Activated T-cell treated with anti-CD3 and anti-CD28 coated beads, Interleukin-2, amount 50 U/mL, for 72 hours (primary cell): ENCODE measurements around the gene TRAF7. TPM values are rescaled to one million over a fixed set of nuclear protein-coding genes. Genes with fewer than 3 reads are reported as not detected.
A peak's percentile ranks its signal among the peaks of the same experiment; 100 is the strongest.

ENCODE experiments used
- ATAC-seq, 2 donors: fragments of 150-1000 bp; cut with Tn5 transposase; replicated peaks in 1 of 2; 2 replicates each; pipeline ENCODE4 v1.10.0; 2021; ENCODE audit warnings: moderate library complexity in 2 of 2, mild to moderate bottlenecking in 1 of 2
- DNase-seq, 2 donors: peaks; one replicate each; pipeline ENCODE4 v3.0.0; 2021 to 2022; ENCODE audit warnings: mixed read lengths in 1 of 2
- H3K27ac Mint-ChIP-seq: one replicate; pipeline ENCODE4 v1.8.0; 2022; ENCODE audit warnings: mild to moderate bottlenecking, moderate library complexity, mixed read lengths
- H3K27me3 Mint-ChIP-seq: one replicate; pipeline ENCODE4 v1.8.0; 2022; ENCODE audit warnings: low read depth, mixed read lengths
- H3K36me3 Mint-ChIP-seq, 2 donors: one replicate each; pipeline ENCODE4 v1.8.0; 2022; ENCODE audit warnings: mixed read lengths in 2 of 2, mild to moderate bottlenecking in 1 of 2; ENCODE audit not compliant: insufficient read depth in 2 of 2
- H3K4me1 Mint-ChIP-seq: one replicate; pipeline ENCODE4 v1.8.0; 2022; ENCODE audit warnings: low read depth, mixed read lengths
- H3K4me3 Mint-ChIP-seq, 2 donors: one replicate each; pipeline ENCODE4 v1.8.0; 2022; ENCODE audit warnings: mild to moderate bottlenecking in 2 of 2, mixed read lengths in 2 of 2, moderate library complexity in 2 of 2
- H3K9me3 Mint-ChIP-seq, 2 donors: one replicate each; pipeline ENCODE4 v1.8.0; 2022; ENCODE audit warnings: mixed read lengths in 2 of 2
- total RNA-seq, 2 donors: library from RNA; stranded (reverse); gene quantifications; one replicate each; pipeline ENCODE4 v1.2.3, GENCODE V29; 2022

TRAF7 gene
- total RNA-seq, 2 donors from 2014 or later = 66.4 to 72.9 TPM

- Mint-ChIP-seq H3K27me3 (no peaks in the 10 kb centered on the region), H3K4me1 (peaks cover 35% of the 10 kb centered on the region), H3K36me3 (no peaks in the 10 kb centered on the region), H3K27ac (no peak overlapping the region), H3K9me3 (no peaks in the 10 kb centered on the region), H3K4me3 (peak overlapping the region in 1 of 2 donors; percentile 47)
- ATAC-seq = no peak
- DNase-seq = no peak
Observed at GRCh38 chr16:2147378-2147777, 8.2 kb upstream of the TRAF7 start.

- ATAC-seq = peak; percentile 61 to 72
- H3K4me3 Mint-ChIP-seq = peak within 1 kb of the TSS; percentile 73 to 76
- no peaks in the 10 kb centered on the region for H3K9me3 Mint-ChIP-seq
- H3K36me3 Mint-ChIP-seq = no peaks in the 10 kb centered on the region
- peak; percentile 65 to 72 for DNase-seq
- no peak within 1 kb of the TSS for H3K27ac Mint-ChIP-seq
- H3K4me1 Mint-ChIP-seq = peaks cover 43% of the 10 kb centered on the region
- no peaks in the 10 kb centered on the region for H3K27me3 Mint-ChIP-seq
Observed at GRCh38 chr16:2147981-2148671, 7.5 kb upstream of the TRAF7 start, which contains the start of gene RAB26. TSS of gene RAB26 (plus strand) at chr16:2148625. CDS start at chr16:2148784, 159 bp downstream.

- Mint-ChIP-seq H3K9me3 (no peaks in the 10 kb centered on the region), H3K4me1 (peaks cover 51% of the 10 kb centered on the region), H3K27me3 (no peaks in the 10 kb centered on the region), H3K36me3 (peaks cover 0 to 3% of the 10 kb centered on the region in 2 donors), H3K27ac (no peak overlapping the region), H3K4me3 (peak overlapping the region; percentile 73 to 76)
- ATAC-seq (peak; percentile 20 to 31), DNase-seq (peak; percentile 45 to 50)
Observed at GRCh38 chr16:2148714-2149629, 6.6 kb upstream of the TRAF7 start.

GRCh38 chr16:2149630-2150417 lies 5.8 kb upstream of the TRAF7 start:
- ATAC-seq (no peak), DNase-seq (no peak)
- H3K4me1 Mint-ChIP-seq = peaks cover 56% of the 10 kb centered on the region
- peak overlapping the region; percentile 65 for H3K4me3 Mint-ChIP-seq
- no peak overlapping the region for H3K27ac Mint-ChIP-seq
- H3K27me3 Mint-ChIP-seq = no peaks in the 10 kb centered on the region
- H3K9me3 Mint-ChIP-seq = no peaks in the 10 kb centered on the region
- H3K36me3 Mint-ChIP-seq = peaks cover 3 to 5% of the 10 kb centered on the region in 2 donors

- H3K4me1 Mint-ChIP-seq = peaks cover 55% of the 10 kb centered on the region
- H3K27me3 Mint-ChIP-seq = no peaks in the 10 kb centered on the region
- no peaks in the 10 kb centered on the region for H3K9me3 Mint-ChIP-seq
- no peak for ATAC-seq
- peak overlapping the region; percentile 65 to 90 for H3K4me3 Mint-ChIP-seq
- peaks cover 4 to 7% of the 10 kb centered on the region in 2 donors for H3K36me3 Mint-ChIP-seq
- DNase-seq = no peak
- H3K27ac Mint-ChIP-seq = no peak overlapping the region
Observed at GRCh38 chr16:2150418-2151187, 5.0 kb upstream of the TRAF7 start.

- no peak for ATAC-seq
- peaks cover 4 to 7% of the 10 kb centered on the region in 2 donors for H3K36me3 Mint-ChIP-seq
- peaks cover 56% of the 10 kb centered on the region for H3K4me1 Mint-ChIP-seq
- no peak overlapping the region for H3K27ac Mint-ChIP-seq
- no peaks in the 10 kb centered on the region for H3K9me3 Mint-ChIP-seq
- peak overlapping the region; percentile 45 to 90 for H3K4me3 Mint-ChIP-seq
- H3K27me3 Mint-ChIP-seq = no peaks in the 10 kb centered on the region
- DNase-seq = no peak
Observed at GRCh38 chr16:2151188-2152091, 4.1 kb upstream of the TRAF7 start.

- Mint-ChIP-seq H3K4me1 (peaks cover 70% of the 10 kb centered on the region), H3K4me3 (peak overlapping the region; percentile 70 to 90), H3K27me3 (no peaks in the 10 kb centered on the region), H3K27ac (peak overlapping the region; percentile 60), H3K36me3 (peaks cover 4 to 7% of the 10 kb centered on the region in 2 donors), H3K9me3 (no peaks in the 10 kb centered on the region)
- peak in 1 of 2 donors; percentile 30 for DNase-seq
- no peak for ATAC-seq
Observed at GRCh38 chr16:2152695-2153506, 2.7 kb upstream of the TRAF7 start.

- ATAC-seq (no peak), DNase-seq (no peak)
- H3K9me3 Mint-ChIP-seq = no peaks in the 10 kb centered on the region
- H3K36me3 Mint-ChIP-seq = peaks cover 4 to 7% of the 10 kb centered on the region in 2 donors
- H3K27ac Mint-ChIP-seq = peak overlapping the region; percentile 43
- peak overlapping the region; percentile 70 to 90 for H3K4me3 Mint-ChIP-seq
- no peaks in the 10 kb centered on the region for H3K27me3 Mint-ChIP-seq
- H3K4me1 Mint-ChIP-seq = peaks cover 66% of the 10 kb centered on the region
Observed at GRCh38 chr16:2154533-2155090, 970 bp upstream of the TRAF7 start.

GRCh38 chr16:2155977-2156848 lies 631 bp downstream of the TRAF7 start:
- Mint-ChIP-seq H3K36me3 (peaks cover 4 to 7% of the 10 kb centered on the region in 2 donors), H3K4me1 (peaks cover 52% of the 10 kb centered on the region), H3K27me3 (no peaks in the 10 kb centered on the region), H3K9me3 (no peaks in the 10 kb centered on the region), H3K27ac (peak overlapping the region; percentile 97), H3K4me3 (peak overlapping the region; percentile 97 to 99)
- no peak for ATAC-seq
- DNase-seq = no peak

GRCh38 chr16:2156849-2157224 lies 1.3 kb downstream of the TRAF7 start:
- peaks cover 47% of the 10 kb centered on the region for H3K4me1 Mint-ChIP-seq
- peak overlapping the region; percentile 97 for H3K27ac Mint-ChIP-seq
- H3K27me3 Mint-ChIP-seq = no peaks in the 10 kb centered on the region
- H3K4me3 Mint-ChIP-seq = peak overlapping the region; percentile 97 to 99
- ATAC-seq (no peak), DNase-seq (no peak)
- H3K9me3 Mint-ChIP-seq = no peaks in the 10 kb centered on the region
- peaks cover 4 to 7% of the 10 kb centered on the region in 2 donors for H3K36me3 Mint-ChIP-seq
